ENCODE results near the gene RCE1.
A peak's percentile ranks its signal among the peaks of the same experiment; 100 is the strongest.

RCE1 gene

GRCh38 chr11:66853242-66854229, 10.3 kb downstream of the RCE1 start:
- no peaks in the 10 kb centered on the region for H3K36me3 ChIP-seq (ENCODE audit: control insufficient read depth, low read depth, low read length)
- H3K27me3 ChIP-seq (ENCODE audit: control insufficient read depth, insufficient read depth, low read length): no peaks in the 10 kb centered on the region
- no peaks in the 10 kb centered on the region for H3K9me3 ChIP-seq (ENCODE audit: control insufficient read depth, low read depth, low read length)
- H3K27ac ChIP-seq (ENCODE audit: low read length): no peak overlapping the region
- no peak overlapping the region for H3K4me3 ChIP-seq (ENCODE audit: low read length)
- H3K9ac ChIP-seq (ENCODE audit: low read length): no peak overlapping the region
- H3K4me1 ChIP-seq (ENCODE audit: control insufficient read depth, low read depth, low read length): peaks cover 5% of the 10 kb centered on the region

GRCh38 chr11:66854231-66854661, 11.0 kb downstream of the RCE1 start:
- Histone ChIP-seq H3K4me1 (ENCODE audit: control insufficient read depth, low read depth, low read length) (peaks cover 5% of the 10 kb centered on the region), H3K4me3 (ENCODE audit: low read length) (no peak overlapping the region), H3K9ac (ENCODE audit: low read length) (no peak overlapping the region), H3K27ac (ENCODE audit: low read length) (no peak overlapping the region), H3K27me3 (ENCODE audit: control insufficient read depth, insufficient read depth, low read length) (no peaks in the 10 kb centered on the region), H3K36me3 (ENCODE audit: control insufficient read depth, low read depth, low read length) (no peaks in the 10 kb centered on the region), H3K9me3 (ENCODE audit: control insufficient read depth, low read depth, low read length) (no peaks in the 10 kb centered on the region)

- H3K9ac ChIP-seq (ENCODE audit: low read length): no peak overlapping the region
- no peaks in the 10 kb centered on the region for H3K9me3 ChIP-seq (ENCODE audit: control insufficient read depth, low read depth, low read length)
- H3K4me1 ChIP-seq (ENCODE audit: control insufficient read depth, low read depth, low read length): peaks cover 5% of the 10 kb centered on the region
- H3K4me3 ChIP-seq (ENCODE audit: low read length): no peak overlapping the region
- no peaks in the 10 kb centered on the region for H3K27me3 ChIP-seq (ENCODE audit: control insufficient read depth, insufficient read depth, low read length)
- H3K27ac ChIP-seq (ENCODE audit: low read length): no peak overlapping the region
- H3K36me3 ChIP-seq (ENCODE audit: control insufficient read depth, low read depth, low read length): no peaks in the 10 kb centered on the region
Measured at GRCh38 chr11:66854729-66855211, 11.5 kb downstream of the RCE1 start.

- Histone ChIP-seq H3K4me1 (ENCODE audit: control insufficient read depth, low read depth, low read length) (peaks cover 5% of the 10 kb centered on the region), H3K4me3 (ENCODE audit: low read length) (peak overlapping the region; percentile 66), H3K27me3 (ENCODE audit: control insufficient read depth, insufficient read depth, low read length) (no peaks in the 10 kb centered on the region), H3K36me3 (ENCODE audit: control insufficient read depth, low read depth, low read length) (no peaks in the 10 kb centered on the region), H3K9me3 (ENCODE audit: control insufficient read depth, low read depth, low read length) (no peaks in the 10 kb centered on the region), H3K27ac (ENCODE audit: low read length) (peak overlapping the region; percentile 2), H3K9ac (ENCODE audit: low read length) (peak overlapping the region; percentile 65)
Measured at GRCh38 chr11:66855574-66856495, 12.6 kb downstream of the RCE1 start.

- no peaks in the 10 kb centered on the region for H3K9me3 ChIP-seq (ENCODE audit: control insufficient read depth, low read depth, low read length)
- H3K4me1 ChIP-seq (ENCODE audit: control insufficient read depth, low read depth, low read length): peaks cover 5% of the 10 kb centered on the region
- H3K4me3 ChIP-seq (ENCODE audit: low read length): peak within 1 kb of the TSS; percentile 66
- H3K36me3 ChIP-seq (ENCODE audit: control insufficient read depth, low read depth, low read length): no peaks in the 10 kb centered on the region
- peak within 1 kb of the TSS; percentile 65 for H3K9ac ChIP-seq (ENCODE audit: low read length)
- H3K27ac ChIP-seq (ENCODE audit: low read length): peak within 1 kb of the TSS; percentile 2
- H3K27me3 ChIP-seq (ENCODE audit: control insufficient read depth, insufficient read depth, low read length): no peaks in the 10 kb centered on the region
Measured at GRCh38 chr11:66856496-66857233, 13.4 kb downstream of the RCE1 start, which contains the start of gene LRFN4. Gene LRFN4, plus strand, starts transcription at chr11:66857064. Its CDS starts 681 bp downstream, at chr11:66857745.

GRCh38 chr11:66857234-66857926, 14.1 kb downstream of the RCE1 start:
- Histone ChIP-seq H3K27me3 (ENCODE audit: control insufficient read depth, insufficient read depth, low read length) (no peaks in the 10 kb centered on the region), H3K4me1 (ENCODE audit: control insufficient read depth, low read depth, low read length) (peaks cover 5% of the 10 kb centered on the region), H3K27ac (ENCODE audit: low read length) (no peak overlapping the region), H3K4me3 (ENCODE audit: low read length) (peak overlapping the region; percentile 58), H3K36me3 (ENCODE audit: control insufficient read depth, low read depth, low read length) (no peaks in the 10 kb centered on the region), H3K9me3 (ENCODE audit: control insufficient read depth, low read depth, low read length) (no peaks in the 10 kb centered on the region), H3K9ac (ENCODE audit: low read length) (peak overlapping the region; percentile 58)

- Histone ChIP-seq H3K4me3 (ENCODE audit: low read length) (peak overlapping the region; percentile 58), H3K9me3 (ENCODE audit: control insufficient read depth, low read depth, low read length) (no peaks in the 10 kb centered on the region), H3K27ac (ENCODE audit: low read length) (no peak overlapping the region), H3K36me3 (ENCODE audit: control insufficient read depth, low read depth, low read length) (no peaks in the 10 kb centered on the region), H3K27me3 (ENCODE audit: control insufficient read depth, insufficient read depth, low read length) (no peaks in the 10 kb centered on the region), H3K4me1 (ENCODE audit: control insufficient read depth, low read depth, low read length) (peaks cover 5% of the 10 kb centered on the region), H3K9ac (ENCODE audit: low read length) (no peak overlapping the region)
Measured at GRCh38 chr11:66857927-66858185, 14.6 kb downstream of the RCE1 start.

- Histone ChIP-seq H3K27ac (ENCODE audit: low read length) (no peak overlapping the region), H3K9me3 (ENCODE audit: control insufficient read depth, low read depth, low read length) (no peaks in the 10 kb centered on the region), H3K36me3 (ENCODE audit: control insufficient read depth, low read depth, low read length) (no peaks in the 10 kb centered on the region), H3K4me3 (ENCODE audit: low read length) (no peak overlapping the region), H3K27me3 (ENCODE audit: control insufficient read depth, insufficient read depth, low read length) (no peaks in the 10 kb centered on the region), H3K9ac (ENCODE audit: low read length) (no peak overlapping the region), H3K4me1 (ENCODE audit: control insufficient read depth, low read depth, low read length) (peaks cover 5% of the 10 kb centered on the region)
Measured at GRCh38 chr11:66858186-66858938, 15.1 kb downstream of the RCE1 start.

- Histone ChIP-seq H3K9me3 (ENCODE audit: control insufficient read depth, low read depth, low read length) (no peaks in the 10 kb centered on the region), H3K9ac (ENCODE audit: low read length) (no peak overlapping the region), H3K4me1 (ENCODE audit: control insufficient read depth, low read depth, low read length) (peaks cover 5% of the 10 kb centered on the region), H3K27ac (ENCODE audit: low read length) (no peak overlapping the region), H3K36me3 (ENCODE audit: control insufficient read depth, low read depth, low read length) (no peaks in the 10 kb centered on the region), H3K4me3 (ENCODE audit: low read length) (no peak overlapping the region), H3K27me3 (ENCODE audit: control insufficient read depth, insufficient read depth, low read length) (no peaks in the 10 kb centered on the region)
Measured at GRCh38 chr11:66858939-66859685, 15.9 kb downstream of the RCE1 start.

Data from iPS-18a (cell line).